Mononuclear cell (primary cell): Measurements from ENCODE around the gene EDN1. TPM values are rescaled to one million over a fixed set of nuclear protein-coding genes. Genes with fewer than 3 reads are reported as not detected.
"Not testable (repeated sequence)": the region's sequence is repeated elsewhere in the genome, so short reads cannot be mapped to it uniquely, and the experiment has no call there.

Source experiments
- H3K27me3 ChIP-seq: 2 replicates; pipeline ENCODE4 v1.6.0; 2011; ENCODE audit warnings: low read length, control low read depth; ENCODE audit not compliant: insufficient read depth
- H3K4me1 ChIP-seq: 2 replicates; pipeline ENCODE4 v1.5.1; 2011; ENCODE audit warnings: mild to moderate bottlenecking, low read length, control low read depth; ENCODE audit not compliant: insufficient read depth
- H3K4me3 ChIP-seq: 2 replicates; pipeline ENCODE4 v1.5.1; 2011; ENCODE audit warnings: mild to moderate bottlenecking, low read length, moderate library complexity
- H3K9me3 ChIP-seq: 2 replicates; pipeline ENCODE4 v1.5.1; 2011; ENCODE audit warnings: low read depth, mild to moderate bottlenecking, control low read depth, low read length
- total RNA-seq: library from RNA; depleted of rRNA; stranded (reverse); fragments of >200 nt; gene quantifications from one replicate; pipeline ENCODE4 v1.2.3, GENCODE V29; 2012

Gene EDN1
- total RNA-seq, 1 donor = 4.9 TPM

DNA sequence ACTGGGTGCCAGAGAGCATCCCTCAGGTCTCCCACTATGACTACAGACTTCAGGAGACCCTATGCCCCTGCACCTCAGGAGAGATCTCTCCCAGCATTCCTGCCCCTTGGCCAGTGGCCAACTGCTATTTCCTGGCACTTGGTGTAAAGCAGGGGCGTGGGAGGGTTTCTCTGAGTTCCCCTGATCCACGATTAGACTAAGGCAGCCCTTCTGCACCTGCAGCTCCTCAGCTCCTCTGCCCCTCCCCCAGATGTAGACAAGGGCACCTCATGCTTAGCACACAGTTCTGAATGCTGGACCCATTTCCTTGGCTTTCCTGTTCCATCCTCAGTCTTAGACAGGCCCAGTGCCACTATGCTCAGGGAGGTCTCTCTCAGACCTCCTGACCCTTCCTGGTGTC is 28.6 kb downstream of the EDN1 start:
- H3K4me1 ChIP-seq = no peaks in the 10 kb centered on the region
- H3K9me3 ChIP-seq = no peaks in the 10 kb centered on the region
- no peak overlapping the region for H3K4me3 ChIP-seq
- H3K27me3 ChIP-seq = peaks cover 3% of the 10 kb centered on the region

GRCh38 chr6:12320074-12320473 is 29.9 kb downstream of the EDN1 start:
- not testable (repeated sequence) for H3K4me1 ChIP-seq, H3K9me3 ChIP-seq, H3K4me3 ChIP-seq, H3K27me3 ChIP-seq

DNA sequence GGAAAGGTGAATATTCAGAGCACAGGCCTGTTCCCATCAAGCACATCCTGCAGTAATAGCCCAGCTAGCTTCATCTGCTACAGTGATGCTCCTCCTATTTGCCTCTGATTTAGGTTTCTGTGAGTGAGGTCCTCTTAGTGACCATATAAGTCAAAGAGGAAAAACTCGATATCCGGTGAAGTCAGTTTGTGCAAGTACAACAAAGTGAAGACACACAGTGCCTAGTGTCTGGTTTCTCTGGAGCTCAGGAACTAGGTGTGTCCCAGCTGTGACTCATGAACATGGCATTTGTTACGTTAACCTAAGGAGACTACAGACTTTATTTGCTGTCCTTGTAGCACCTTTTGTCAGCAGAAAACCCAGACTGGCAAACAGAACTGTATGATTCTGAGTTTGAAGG is 33.9 kb downstream of the EDN1 start:
- Histone ChIP-seq H3K9me3 (no peaks in the 10 kb centered on the region), H3K27me3 (no peaks in the 10 kb centered on the region), H3K4me1 (no peaks in the 10 kb centered on the region), H3K4me3 (no peak overlapping the region)

GRCh38 chr6:12324748-12325147 is 34.6 kb downstream of the EDN1 start:
- H3K4me1 ChIP-seq = no peaks in the 10 kb centered on the region
- H3K9me3 ChIP-seq = no peaks in the 10 kb centered on the region
- H3K27me3 ChIP-seq = no peaks in the 10 kb centered on the region
- H3K4me3 ChIP-seq = no peak overlapping the region

DNA sequence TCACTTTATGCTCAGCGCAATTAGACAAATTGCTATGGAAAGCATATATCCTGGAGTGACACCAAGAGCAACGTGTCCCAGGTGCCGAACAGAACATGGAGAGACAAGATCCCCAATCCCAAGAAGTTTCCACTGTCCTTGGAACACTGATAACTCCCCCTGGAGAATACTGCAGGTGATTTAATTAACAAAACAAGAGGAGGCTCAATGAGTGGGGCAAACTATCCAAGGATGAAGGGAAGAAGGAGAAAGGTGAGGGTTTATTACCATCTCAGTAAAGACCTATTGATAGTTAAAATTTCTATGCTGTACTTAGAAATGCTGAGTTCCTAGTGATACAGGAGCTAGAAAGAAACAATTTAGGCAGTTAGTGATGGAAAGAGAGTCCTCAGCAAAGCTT is 35.7 kb downstream of the EDN1 start:
- Histone ChIP-seq H3K4me1 (no peaks in the 10 kb centered on the region), H3K4me3 (no peak overlapping the region), H3K27me3 (no peaks in the 10 kb centered on the region), H3K9me3 (no peaks in the 10 kb centered on the region)

DNA sequence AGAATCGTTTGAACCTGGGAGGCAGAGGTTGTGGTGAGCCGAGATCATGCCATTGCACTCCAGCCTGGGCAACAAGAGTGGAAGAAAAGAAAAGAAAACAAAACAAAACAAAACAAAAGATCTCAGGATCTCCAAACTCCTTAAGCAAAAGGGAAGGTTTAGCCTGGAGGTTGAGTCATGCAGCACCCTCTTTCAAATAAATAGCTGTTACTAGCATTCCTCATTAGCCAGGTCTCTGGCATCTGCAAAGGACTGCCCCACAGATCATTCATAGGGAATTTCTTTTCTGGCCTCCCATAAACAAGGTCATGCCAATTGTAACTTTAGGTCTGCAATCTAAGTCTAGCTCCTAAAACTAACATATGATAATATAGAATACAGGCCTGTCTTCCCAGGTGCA is 37.2 kb downstream of the EDN1 start:
- Histone ChIP-seq H3K4me1 (peaks cover 4% of the 10 kb centered on the region), H3K27me3 (no peaks in the 10 kb centered on the region), H3K9me3 (no peaks in the 10 kb centered on the region), H3K4me3 (no peak overlapping the region)

GRCh38 chr6:12327988-12328387 is 37.8 kb downstream of the EDN1 start:
- H3K9me3 ChIP-seq = no peaks in the 10 kb centered on the region
- H3K4me1 ChIP-seq = peaks cover 8% of the 10 kb centered on the region
- no peak overlapping the region for H3K4me3 ChIP-seq
- H3K27me3 ChIP-seq = no peaks in the 10 kb centered on the region

DNA sequence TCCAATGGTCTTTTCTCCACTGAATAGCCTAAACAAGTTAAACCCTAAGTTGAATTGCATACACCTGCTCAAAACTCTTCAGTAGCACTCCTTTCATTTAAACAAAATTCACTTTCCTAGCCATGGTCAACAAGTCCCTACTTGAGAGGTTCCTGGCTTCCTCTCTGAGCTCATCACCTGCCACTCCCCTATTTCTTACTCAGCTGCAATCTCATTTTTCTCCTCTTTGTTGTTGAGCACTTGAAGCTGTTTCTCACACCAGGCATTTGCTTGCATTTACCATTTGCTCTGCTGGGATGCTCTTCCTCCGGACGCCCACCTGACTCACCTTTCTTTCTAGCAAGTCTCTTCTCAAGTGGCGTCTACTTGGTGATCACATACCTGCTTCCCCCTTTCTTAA is 38.5 kb downstream of the EDN1 start:
- Histone ChIP-seq H3K4me3 (no peak overlapping the region), H3K9me3 (no peaks in the 10 kb centered on the region), H3K4me1 (peaks cover 8% of the 10 kb centered on the region), H3K27me3 (no peaks in the 10 kb centered on the region)

DNA sequence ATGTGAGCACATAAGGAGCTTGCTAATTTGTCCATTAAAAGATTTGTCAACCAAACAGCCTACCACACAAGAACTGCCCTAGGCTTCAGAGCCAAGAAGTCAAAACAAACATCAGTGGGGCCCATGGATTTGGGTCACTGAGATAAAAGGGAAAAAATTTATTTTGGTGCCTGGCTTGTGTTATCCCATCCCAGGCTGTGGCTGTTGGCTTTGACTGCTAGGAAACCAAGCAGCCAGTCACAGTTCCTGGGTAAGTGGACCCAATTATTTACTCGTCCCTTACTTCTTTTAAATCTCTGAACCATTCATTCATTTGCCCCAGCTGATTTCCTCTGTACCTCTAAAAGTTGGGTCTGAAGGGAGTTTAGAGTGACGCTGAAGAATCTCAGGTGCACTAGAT is 41.3 kb downstream of the EDN1 start:
- Histone ChIP-seq H3K9me3 (no peaks in the 10 kb centered on the region), H3K4me1 (peaks cover 8% of the 10 kb centered on the region), H3K27me3 (no peaks in the 10 kb centered on the region), H3K4me3 (no peak overlapping the region)

- H3K4me3 ChIP-seq = no peak overlapping the region
- H3K9me3 ChIP-seq = no peaks in the 10 kb centered on the region
- peaks cover 8% of the 10 kb centered on the region for H3K4me1 ChIP-seq
- H3K27me3 ChIP-seq = no peaks in the 10 kb centered on the region
Observed at GRCh38 chr6:12331951-12332749, 42.0 kb downstream of the EDN1 start.

DNA sequence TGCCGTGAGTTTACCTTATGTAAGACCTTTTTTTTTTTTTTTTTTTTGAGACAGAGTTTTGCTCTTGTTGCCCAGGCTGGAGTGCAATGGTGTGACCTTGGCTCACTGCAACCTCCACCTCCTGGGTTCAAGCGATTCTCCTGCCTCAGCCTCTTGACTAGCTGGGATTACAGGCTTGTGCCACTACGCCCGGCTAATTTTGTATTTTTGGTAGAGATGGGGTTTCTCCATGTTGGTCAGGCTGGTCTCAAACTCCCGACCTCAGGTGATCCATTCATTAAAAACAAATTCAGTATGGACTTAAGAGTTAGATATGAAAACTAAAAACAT is 42.6 kb downstream of the EDN1 start:
- not testable (repeated sequence) for H3K27me3 ChIP-seq, H3K9me3 ChIP-seq, H3K4me3 ChIP-seq, H3K4me1 ChIP-seq

DNA sequence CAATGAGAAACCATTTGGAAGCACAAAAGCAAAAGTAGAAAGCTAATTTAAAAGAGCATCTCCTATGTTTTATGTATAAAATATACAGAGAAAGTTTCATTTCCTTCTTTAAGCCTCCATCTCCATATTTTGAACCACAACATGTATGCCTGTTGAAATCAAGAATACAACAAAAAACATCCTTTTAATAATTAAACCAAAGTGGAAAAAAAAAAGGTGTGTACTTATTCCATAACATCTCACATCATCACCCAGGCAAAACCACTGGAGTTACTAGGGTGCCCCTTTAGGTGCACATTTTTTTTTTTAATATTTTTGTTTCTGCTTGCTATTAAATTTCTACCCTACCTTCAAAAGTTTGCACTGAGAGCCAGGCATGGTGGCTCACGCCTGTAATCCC is 43.0 kb downstream of the EDN1 start:
- H3K27me3 ChIP-seq = no peaks in the 10 kb centered on the region
- H3K9me3 ChIP-seq = no peaks in the 10 kb centered on the region
- H3K4me1 ChIP-seq = peaks cover 8% of the 10 kb centered on the region
- no peak overlapping the region for H3K4me3 ChIP-seq

DNA sequence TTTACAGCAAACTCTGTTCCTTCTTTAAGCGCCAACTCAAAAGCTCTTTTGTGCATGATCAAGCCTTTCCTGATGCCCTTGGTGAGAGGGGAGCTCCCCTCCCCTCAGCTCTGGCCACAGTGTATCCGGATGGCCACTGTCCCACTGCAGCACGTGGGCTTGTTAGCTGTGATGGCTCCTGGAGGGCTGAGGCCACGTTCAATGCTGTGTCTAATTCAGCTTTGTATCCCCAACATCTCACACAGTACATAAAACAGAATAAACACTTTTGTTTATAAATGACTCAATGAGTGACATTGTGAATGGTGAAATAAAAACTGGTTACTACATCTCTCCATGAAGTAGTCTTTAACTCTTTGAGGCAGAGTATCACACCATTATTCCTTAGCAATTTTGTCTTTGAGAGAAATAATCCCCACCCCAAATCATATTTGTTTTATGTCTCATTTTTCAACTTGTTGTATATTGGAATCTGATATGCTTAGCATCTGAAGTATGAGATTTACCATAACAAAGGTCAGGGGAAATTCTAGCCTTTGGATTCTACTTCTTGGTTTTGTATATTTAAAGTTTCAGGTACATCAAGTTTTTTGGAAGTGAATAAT is 44.5 kb downstream of the EDN1 start:
- Histone ChIP-seq H3K4me1 (peaks cover 8% of the 10 kb centered on the region), H3K4me3 (no peak overlapping the region), H3K9me3 (no peaks in the 10 kb centered on the region), H3K27me3 (no peaks in the 10 kb centered on the region)

- Histone ChIP-seq H3K4me1 (peaks cover 8% of the 10 kb centered on the region), H3K9me3 (no peaks in the 10 kb centered on the region), H3K4me3 (no peak overlapping the region), H3K27me3 (no peaks in the 10 kb centered on the region)
Observed at GRCh38 chr6:12335131-12335527, 45.0 kb downstream of the EDN1 start.

GRCh38 chr6:12335717-12336116 is 45.6 kb downstream of the EDN1 start:
- H3K9me3 ChIP-seq = no peaks in the 10 kb centered on the region

More at GRCh38 chr6:12335717-12336116, 45.6 kb downstream of the EDN1 start:
- no peak overlapping the region for H3K4me3 ChIP-seq
- H3K27me3 ChIP-seq = no peaks in the 10 kb centered on the region
- H3K4me1 ChIP-seq = peaks cover 8% of the 10 kb centered on the region
